Astrocyte (in vitro differentiated cells and primary cell): ENCODE results near the gene LHFPL2.

Experiments
- EZH2 ChIP-seq: IDR thresholded peaks from 2 replicates; pipeline ENCODE4 v1.6.1; 2012; ENCODE audit warnings: mild to moderate bottlenecking, low read length, inconsistent platforms; ENCODE audit not compliant: insufficient read depth
- TF ChIP-seq, protein P1 (sequence below): IDR thresholded peaks from 2 replicates; pipeline ENCODE4 v1.5.1; 2011; ENCODE audit warnings: low read depth, mild to moderate bottlenecking, inconsistent platforms, low read length, moderate library complexity; ENCODE audit not compliant: insufficient read depth

DNA sequence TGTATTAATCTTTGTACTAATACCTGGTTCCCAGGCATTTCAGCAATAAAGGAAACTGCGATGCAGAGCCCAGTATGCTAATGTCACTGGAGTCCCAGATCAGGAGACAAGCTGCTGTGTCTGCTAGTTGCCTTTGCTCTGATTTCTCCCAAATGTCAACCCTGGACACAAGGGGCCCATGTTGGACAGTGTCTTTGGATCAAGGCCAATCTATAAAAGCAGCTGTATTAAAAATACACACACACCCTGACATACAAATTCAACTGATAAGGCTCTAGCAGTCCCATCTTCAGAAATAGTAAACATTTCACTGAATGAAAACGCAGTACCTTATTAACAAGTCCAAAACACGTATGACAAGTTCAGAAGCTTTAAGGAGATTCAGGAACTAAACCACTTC, 18.9 kb downstream of the LHFPL2 start:
- TF ChIP-seq, protein P1, sequence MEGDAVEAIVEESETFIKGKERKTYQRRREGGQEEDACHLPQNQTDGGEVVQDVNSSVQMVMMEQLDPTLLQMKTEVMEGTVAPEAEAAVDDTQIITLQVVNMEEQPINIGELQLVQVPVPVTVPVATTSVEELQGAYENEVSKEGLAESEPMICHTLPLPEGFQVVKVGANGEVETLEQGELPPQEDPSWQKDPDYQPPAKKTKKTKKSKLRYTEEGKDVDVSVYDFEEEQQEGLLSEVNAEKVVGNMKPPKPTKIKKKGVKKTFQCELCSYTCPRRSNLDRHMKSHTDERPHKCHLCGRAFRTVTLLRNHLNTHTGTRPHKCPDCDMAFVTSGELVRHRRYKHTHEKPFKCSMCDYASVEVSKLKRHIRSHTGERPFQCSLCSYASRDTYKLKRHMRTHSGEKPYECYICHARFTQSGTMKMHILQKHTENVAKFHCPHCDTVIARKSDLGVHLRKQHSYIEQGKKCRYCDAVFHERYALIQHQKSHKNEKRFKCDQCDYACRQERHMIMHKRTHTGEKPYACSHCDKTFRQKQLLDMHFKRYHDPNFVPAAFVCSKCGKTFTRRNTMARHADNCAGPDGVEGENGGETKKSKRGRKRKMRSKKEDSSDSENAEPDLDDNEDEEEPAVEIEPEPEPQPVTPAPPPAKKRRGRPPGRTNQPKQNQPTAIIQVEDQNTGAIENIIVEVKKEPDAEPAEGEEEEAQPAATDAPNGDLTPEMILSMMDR, result no peak
- no peak for TF ChIP-seq EZH2
